Trophoblast cell (in vitro differentiated cells and primary cell): ENCODE data around the gene UQCC3.

Source experiments
- DNase-seq, 2 donors: peaks; one replicate each; pipeline ENCODE4 v3.0.0-alpha.2; 2016
- H2AFZ ChIP-seq: 2 replicates; pipeline ENCODE4 v1.6.1; 2013; ENCODE audit warnings: low read length, moderate library complexity, mild to moderate bottlenecking; ENCODE audit not compliant: insufficient read depth, poor library complexity
- H2AK5ac ChIP-seq: 2 replicates; pipeline ENCODE4 v1.6.1; 2013; ENCODE audit warnings: mild to moderate bottlenecking, low read length
- H2BK120ac ChIP-seq: 2 replicates; pipeline ENCODE4 v1.6.1; 2013; ENCODE audit warnings: low read length, mild to moderate bottlenecking, moderate library complexity; ENCODE audit not compliant: insufficient read depth, poor library complexity
- H2BK12ac ChIP-seq: 2 replicates; pipeline ENCODE4 v1.6.1; 2013; ENCODE audit warnings: mild to moderate bottlenecking, low read length, moderate library complexity
- H2BK5ac ChIP-seq: 2 replicates; pipeline ENCODE4 v1.6.1; 2013; ENCODE audit warnings: low read length, low read depth, moderate library complexity, mild to moderate bottlenecking; ENCODE audit not compliant: poor library complexity
- H3K14ac ChIP-seq: 2 replicates; pipeline ENCODE4 v1.6.1; 2013; ENCODE audit warnings: mild to moderate bottlenecking, low read length
- H3K18ac ChIP-seq: 2 replicates; pipeline ENCODE4 v1.6.1; 2013; ENCODE audit warnings: mild to moderate bottlenecking, low read length
- H3K23ac ChIP-seq: 2 replicates; pipeline ENCODE4 v1.6.1; 2013; ENCODE audit warnings: low read length
- H3K27ac ChIP-seq: 2 replicates; pipeline ENCODE4 v1.5.1; 2013; ENCODE audit warnings: low read depth, mild to moderate bottlenecking, inconsistent platforms, low read length, moderate library complexity
- H3K27me3 ChIP-seq: 2 replicates; pipeline ENCODE4 v1.6.1; 2013; ENCODE audit warnings: inconsistent platforms, mild to moderate bottlenecking, low read length, moderate library complexity; ENCODE audit not compliant: insufficient read depth
- H3K36me3 ChIP-seq, 2 experiments: 1 replicate in 1 of 2; 2 replicates in 1 of 2; pipeline ENCODE4 v1.6.1; 2013; ENCODE audit warnings: low read length in 2 of 2, mild to moderate bottlenecking in 2 of 2, moderate library complexity in 1 of 2; ENCODE audit not compliant: insufficient read depth in 2 of 2, control insufficient read depth in 1 of 2
- H3K4ac ChIP-seq: 2 replicates; pipeline ENCODE4 v1.6.1; 2013; ENCODE audit warnings: low read depth, mild to moderate bottlenecking, low read length, moderate library complexity
- H3K4me1 ChIP-seq, 2 experiments: 1 replicate in 1 of 2; 2 replicates in 1 of 2; pipeline ENCODE4 v1.6.1; 2013; ENCODE audit warnings: low read length in 2 of 2, mild to moderate bottlenecking in 2 of 2, moderate library complexity in 1 of 2; ENCODE audit not compliant: insufficient read depth in 2 of 2, control insufficient read depth in 1 of 2
- H3K4me2 ChIP-seq: 2 replicates; pipeline ENCODE4 v1.6.1; 2013; ENCODE audit warnings: inconsistent platforms, mild to moderate bottlenecking, low read length, moderate library complexity
- H3K4me3 ChIP-seq: 2 replicates; pipeline ENCODE4 v1.5.1; 2013; ENCODE audit warnings: mild to moderate bottlenecking, low read depth, low read length, inconsistent platforms
- H3K79me1 ChIP-seq: one replicate; pipeline ENCODE4 v1.6.1; 2013; ENCODE audit warnings: low read length
- H3K79me2 ChIP-seq: 2 replicates; pipeline ENCODE4 v1.6.1; 2013; ENCODE audit warnings: low read length, mild to moderate bottlenecking; ENCODE audit not compliant: control insufficient read depth, insufficient read depth, poor library complexity
- H3K9ac ChIP-seq: 2 replicates; pipeline ENCODE4 v1.6.1; 2013; ENCODE audit warnings: mild to moderate bottlenecking, low read length
- H3K9me3 ChIP-seq: 2 replicates; pipeline ENCODE4 v1.6.1; 2013; ENCODE audit warnings: low read depth, mild to moderate bottlenecking, control low read depth, inconsistent platforms, low read length; ENCODE audit not compliant: insufficient read depth
- H4K12ac ChIP-seq: 2 replicates; pipeline ENCODE4 v1.6.1; 2013; ENCODE audit warnings: low read depth, mild to moderate bottlenecking, low read length, moderate library complexity
- H4K8ac ChIP-seq: 2 replicates; pipeline ENCODE4 v1.6.1; 2013; ENCODE audit warnings: low read depth, mild to moderate bottlenecking, low read length, moderate library complexity
- H4K91ac ChIP-seq: one replicate; pipeline ENCODE4 v1.6.1; 2013; ENCODE audit warnings: low read depth, mild to moderate bottlenecking, low read length, moderate library complexity
- WGBS: extraction: QIAGEN DNeasy Blood & Tissue Kit; methylation state at CpG from one replicate; pipeline ENCODE4 v1.1.7; 2013; ENCODE audit warnings: missing lambda C conversion rate; ENCODE audit not compliant: insufficient read length, insufficient coverage; ENCODE audit errors: extremely low coverage; 5-methylcytosine and 5-hydroxymethylcytosine counted together

UQCC3 gene

DNA sequence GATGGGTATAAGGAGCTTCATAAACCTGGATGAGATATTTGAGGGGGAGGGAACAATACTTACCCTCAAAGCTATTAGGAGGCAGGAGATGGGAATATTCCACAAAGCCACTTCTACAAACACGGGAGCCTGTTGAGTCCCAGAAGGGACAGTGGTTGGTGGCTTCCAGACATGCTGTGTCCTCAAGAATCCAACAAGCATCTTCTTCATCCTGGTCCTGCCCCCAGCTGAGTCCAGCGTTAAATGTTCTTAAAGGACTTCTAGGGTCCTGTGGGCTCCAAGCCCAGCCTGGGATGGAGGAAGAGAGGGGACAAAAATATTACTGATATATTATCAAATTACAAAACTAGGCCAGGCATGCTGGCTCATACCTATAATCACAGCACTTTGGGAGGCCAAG is 4.0 kb upstream of the UQCC3 start:
- no peak overlapping the region for H2AFZ ChIP-seq
- no peak overlapping the region for H2BK5ac ChIP-seq
- H3K27me3 ChIP-seq, result no peaks in the 10 kb centered on the region
- no peak overlapping the region for H3K4ac ChIP-seq
- no peak overlapping the region for H3K4me2 ChIP-seq
- no peak overlapping the region for H3K18ac ChIP-seq
- WGBS, result no CpG with 5 or more reads among the region's 2 CpGs
- H2BK120ac ChIP-seq, result no peak overlapping the region
- no peak overlapping the region for H2BK12ac ChIP-seq
- no peak overlapping the region for H3K14ac ChIP-seq
- peaks cover 23% of the 10 kb centered on the region for H3K79me1 ChIP-seq
- H4K91ac ChIP-seq, result no peak overlapping the region
- H3K4me3 ChIP-seq, result no peak overlapping the region
- peaks cover 11 to 24% of the 10 kb centered on the region in 2 experiments for H3K36me3 ChIP-seq
- no peak for DNase-seq
- H4K12ac ChIP-seq, result no peak overlapping the region
- no peak overlapping the region for H2AK5ac ChIP-seq
- peaks cover 10 to 12% of the 10 kb centered on the region in 2 experiments for H3K4me1 ChIP-seq
- H3K9me3 ChIP-seq, result no peaks in the 10 kb centered on the region
- no peak overlapping the region for H4K8ac ChIP-seq
- H3K27ac ChIP-seq, result no peak overlapping the region
- H3K23ac ChIP-seq, result no peak overlapping the region
- H3K79me2 ChIP-seq, result peaks cover 24% of the 10 kb centered on the region
- no peak overlapping the region for H3K9ac ChIP-seq

GRCh38 chr11:62669420-62670161 is 1.9 kb upstream of the UQCC3 start:
- Histone ChIP-seq H4K12ac (peak overlapping the region; percentile 8), H3K9me3 (no peaks in the 10 kb centered on the region), H2BK12ac (no peak overlapping the region), H3K79me1 (peaks cover 23% of the 10 kb centered on the region), H2AFZ (no peak overlapping the region), H3K14ac (no peak overlapping the region), H3K23ac (no peak overlapping the region), H3K18ac (no peak overlapping the region), H4K91ac (no peak overlapping the region), H4K8ac (no peak overlapping the region), H3K27ac (no peak overlapping the region), H2AK5ac (no peak overlapping the region), H3K9ac (no peak overlapping the region), H2BK5ac (no peak overlapping the region), H3K4me3 (no peak overlapping the region), H3K27me3 (no peaks in the 10 kb centered on the region), H3K4me1 (peaks cover 13 to 17% of the 10 kb centered on the region in 2 experiments), H3K36me3 (peaks cover 14 to 20% of the 10 kb centered on the region in 2 experiments), H2BK120ac (no peak overlapping the region), H3K79me2 (peaks cover 24% of the 10 kb centered on the region), H3K4me2 (no peak overlapping the region), H3K4ac (no peak overlapping the region)
- no peak for DNase-seq
- no CpG with 5 or more reads among the region's 4 CpGs for WGBS

DNA sequence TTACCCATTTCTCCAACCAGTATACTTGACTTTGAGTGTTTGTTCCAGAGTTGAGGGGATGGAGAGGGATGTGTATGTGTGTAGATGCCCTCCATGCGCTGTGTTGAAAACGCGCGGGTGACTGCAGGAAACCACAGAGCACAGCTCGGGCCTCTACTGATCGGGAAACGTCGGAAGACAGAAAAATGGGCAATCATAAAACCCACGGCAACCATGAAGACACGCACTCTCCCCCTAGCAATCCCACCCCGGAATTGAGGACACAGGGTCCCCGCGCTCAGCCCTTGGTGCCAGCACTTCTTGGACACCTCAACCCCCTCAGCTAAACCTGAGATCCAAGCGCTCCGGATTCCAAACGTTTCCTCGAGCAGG is 251 bp upstream of the UQCC3 start:
- Histone ChIP-seq H3K14ac (peak overlapping the region; percentile 89), H3K4me2 (peak overlapping the region; percentile 83)

GRCh38 chr11:62673196-62673525 is 1.7 kb downstream of the UQCC3 start:
- H2AK5ac ChIP-seq, result no peak overlapping the region
- no peak overlapping the region for H2AFZ ChIP-seq
- peaks cover 12% of the 10 kb centered on the region for H3K79me1 ChIP-seq
- H3K23ac ChIP-seq, result no peak overlapping the region
- H3K36me3 ChIP-seq, result peaks cover 19 to 24% of the 10 kb centered on the region in 2 experiments
- H2BK5ac ChIP-seq, result no peak overlapping the region
- no CpG with 5 or more reads among the region's 2 CpGs for WGBS
- no peak overlapping the region for H3K4me3 ChIP-seq
- no peak overlapping the region for H3K9ac ChIP-seq
- DNase-seq, result no peak
- peaks cover 2% of the 10 kb centered on the region for H3K9me3 ChIP-seq
- H3K27me3 ChIP-seq, result no peaks in the 10 kb centered on the region
- H2BK12ac ChIP-seq, result no peak overlapping the region
- peaks cover 6% of the 10 kb centered on the region for H3K79me2 ChIP-seq
- H3K27ac ChIP-seq, result no peak overlapping the region
- H3K4ac ChIP-seq, result no peak overlapping the region
- no peak overlapping the region for H4K91ac ChIP-seq
- H3K4me1 ChIP-seq, result peaks cover 6% of the 10 kb centered on the region in 2 experiments
- H3K18ac ChIP-seq, result no peak overlapping the region
- H3K14ac ChIP-seq, result no peak overlapping the region
- no peak overlapping the region for H2BK120ac ChIP-seq
- no peak overlapping the region for H4K12ac ChIP-seq
- no peak overlapping the region for H4K8ac ChIP-seq
- H3K4me2 ChIP-seq, result no peak overlapping the region

More for the DNA sequence above, 251 bp upstream of the UQCC3 start:
- peak in 1 of 2 donors; percentile 47 for DNase-seq
- peaks cover 12% of the 10 kb centered on the region for H3K79me1 ChIP-seq
- no peak overlapping the region for H3K18ac ChIP-seq
- H3K4ac ChIP-seq, result peak overlapping the region; percentile 36
- peaks cover 8 to 14% of the 10 kb centered on the region in 2 experiments for H3K4me1 ChIP-seq
- H3K27ac ChIP-seq, result peak overlapping the region; percentile 91
- peak overlapping the region; percentile 91 for H4K8ac ChIP-seq
- peak overlapping the region; percentile 78 for H4K91ac ChIP-seq
- no CpG with 5 or more reads among the region's 17 CpGs for WGBS
- H3K23ac ChIP-seq, result no peak overlapping the region
- H2BK120ac ChIP-seq, result peak overlapping the region; percentile 72
- peak overlapping the region; percentile 83 for H3K4me3 ChIP-seq
- peaks cover 14 to 22% of the 10 kb centered on the region in 2 experiments for H3K36me3 ChIP-seq
- H3K9me3 ChIP-seq, result no peaks in the 10 kb centered on the region
- peak overlapping the region; percentile 75 for H4K12ac ChIP-seq
- H2AK5ac ChIP-seq, result no peak overlapping the region
- peaks cover 10% of the 10 kb centered on the region for H3K79me2 ChIP-seq
- no peak overlapping the region for H2BK12ac ChIP-seq
- H3K9ac ChIP-seq, result peak overlapping the region; percentile 86
- peak overlapping the region; percentile 94 for H2AFZ ChIP-seq
- peak overlapping the region; percentile 80 for H2BK5ac ChIP-seq
- no peaks in the 10 kb centered on the region for H3K27me3 ChIP-seq
